ENCODE data around the gene STAT5B. TPM values are rescaled to one million over a fixed set of nuclear protein-coding genes. Genes with fewer than 3 reads are reported as not detected.

STAT5B gene
- total RNA-seq, 4 donors from 2014 or later: 52.7 to 105 (median 57.6) TPM

DNA sequence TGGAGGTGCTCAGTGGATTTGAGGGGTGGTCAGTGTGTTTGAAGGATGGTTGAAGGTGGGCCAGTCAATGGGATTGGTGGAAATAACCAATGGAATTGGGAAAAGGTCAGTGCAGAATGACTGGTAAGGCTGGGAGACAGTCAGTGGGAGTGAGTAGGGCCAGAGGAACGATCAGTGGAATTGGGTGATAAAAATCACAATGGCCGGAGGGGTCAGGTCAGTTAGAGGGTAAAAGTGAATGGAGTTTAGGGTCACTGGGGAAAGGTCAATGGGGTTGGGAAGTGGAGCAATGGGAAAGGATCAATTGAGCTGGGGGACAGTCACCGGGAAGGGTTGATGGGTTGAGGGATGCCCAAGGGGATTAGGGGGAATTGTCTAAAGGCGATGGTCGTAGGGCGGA is 110.4 kb downstream of the STAT5B start:
- Histone ChIP-seq H3K36me3 (no peaks in the 10 kb centered on the region), H3K4me3 (no peak overlapping the region), H3K27ac (no peak overlapping the region), H3K27me3 (no peaks in the 10 kb centered on the region), H3K4me1 (no peaks in the 10 kb centered on the region), H3K9me3 (no peaks in the 10 kb centered on the region)
- DNase-seq (ENCODE audit: low spot score in 2 of 2): no peak
- TF ChIP-seq, protein P1, sequence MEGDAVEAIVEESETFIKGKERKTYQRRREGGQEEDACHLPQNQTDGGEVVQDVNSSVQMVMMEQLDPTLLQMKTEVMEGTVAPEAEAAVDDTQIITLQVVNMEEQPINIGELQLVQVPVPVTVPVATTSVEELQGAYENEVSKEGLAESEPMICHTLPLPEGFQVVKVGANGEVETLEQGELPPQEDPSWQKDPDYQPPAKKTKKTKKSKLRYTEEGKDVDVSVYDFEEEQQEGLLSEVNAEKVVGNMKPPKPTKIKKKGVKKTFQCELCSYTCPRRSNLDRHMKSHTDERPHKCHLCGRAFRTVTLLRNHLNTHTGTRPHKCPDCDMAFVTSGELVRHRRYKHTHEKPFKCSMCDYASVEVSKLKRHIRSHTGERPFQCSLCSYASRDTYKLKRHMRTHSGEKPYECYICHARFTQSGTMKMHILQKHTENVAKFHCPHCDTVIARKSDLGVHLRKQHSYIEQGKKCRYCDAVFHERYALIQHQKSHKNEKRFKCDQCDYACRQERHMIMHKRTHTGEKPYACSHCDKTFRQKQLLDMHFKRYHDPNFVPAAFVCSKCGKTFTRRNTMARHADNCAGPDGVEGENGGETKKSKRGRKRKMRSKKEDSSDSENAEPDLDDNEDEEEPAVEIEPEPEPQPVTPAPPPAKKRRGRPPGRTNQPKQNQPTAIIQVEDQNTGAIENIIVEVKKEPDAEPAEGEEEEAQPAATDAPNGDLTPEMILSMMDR (IDR thresholded peaks at IDR 0.05): no peak
- TF ChIP-seq POLR2AphosphoS5 (IDR thresholded peaks at IDR 0.05) (no peak), EP300 (IDR thresholded peaks at IDR 0.05) (no peak), POLR2A (IDR thresholded peaks at IDR 0.05) (no peak)
- 85% methylated on average over 6 of the region's 6 CpGs for WGBS

DNA sequence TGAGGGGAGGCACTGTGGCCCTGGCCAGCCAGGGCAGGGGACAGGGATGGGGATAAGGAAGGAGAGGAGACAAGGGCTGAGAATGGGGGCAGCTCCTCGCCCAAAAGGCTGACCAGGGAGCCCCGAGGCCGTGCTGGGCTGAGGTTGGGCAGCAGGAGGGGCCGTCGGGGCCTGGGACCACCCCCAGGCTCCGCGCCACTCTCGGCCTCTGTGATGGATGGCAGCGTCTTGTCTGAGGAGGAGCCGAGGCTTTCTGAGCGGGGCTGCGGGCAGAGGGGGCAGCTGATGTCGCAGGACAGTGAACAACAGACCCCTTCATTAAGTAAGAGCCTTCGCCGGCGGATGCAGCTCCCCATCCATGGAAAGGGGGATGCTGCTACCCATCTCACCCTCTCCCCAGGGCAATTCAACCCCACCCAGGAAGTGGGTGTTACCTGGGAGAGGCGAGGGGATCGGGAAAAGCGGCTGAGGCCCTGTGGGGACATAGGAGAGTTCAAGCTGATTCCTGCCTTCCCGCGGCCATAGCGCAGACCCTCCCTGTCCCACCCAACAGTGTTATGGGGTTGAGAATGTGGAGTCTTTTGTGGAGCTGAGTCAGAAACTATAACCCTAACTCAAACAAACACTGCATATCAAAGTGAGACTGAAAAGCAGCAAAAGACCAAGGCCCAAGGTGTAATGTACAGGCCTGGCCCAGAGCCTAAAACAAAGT is 112.3 kb downstream of the STAT5B start:
- no peaks in the 10 kb centered on the region for H3K27me3 ChIP-seq
- no peak for DNase-seq (ENCODE audit: low spot score in 2 of 2)
- no peaks in the 10 kb centered on the region for H3K36me3 ChIP-seq
- 43% methylated on average over 18 of the region's 22 CpGs for WGBS
- no peaks in the 10 kb centered on the region for H3K9me3 ChIP-seq
- H3K4me3 ChIP-seq: no peak overlapping the region
- TF ChIP-seq POLR2AphosphoS5 (IDR thresholded peaks at IDR 0.05): no peak
- TF ChIP-seq POLR2A (IDR thresholded peaks at IDR 0.05): no peak
- TF ChIP-seq, protein P1 (IDR thresholded peaks at IDR 0.05): no peak
- no peak for TF ChIP-seq EP300 (IDR thresholded peaks at IDR 0.05)
- H3K4me1 ChIP-seq: no peaks in the 10 kb centered on the region
- no peak overlapping the region for H3K27ac ChIP-seq

DNA sequence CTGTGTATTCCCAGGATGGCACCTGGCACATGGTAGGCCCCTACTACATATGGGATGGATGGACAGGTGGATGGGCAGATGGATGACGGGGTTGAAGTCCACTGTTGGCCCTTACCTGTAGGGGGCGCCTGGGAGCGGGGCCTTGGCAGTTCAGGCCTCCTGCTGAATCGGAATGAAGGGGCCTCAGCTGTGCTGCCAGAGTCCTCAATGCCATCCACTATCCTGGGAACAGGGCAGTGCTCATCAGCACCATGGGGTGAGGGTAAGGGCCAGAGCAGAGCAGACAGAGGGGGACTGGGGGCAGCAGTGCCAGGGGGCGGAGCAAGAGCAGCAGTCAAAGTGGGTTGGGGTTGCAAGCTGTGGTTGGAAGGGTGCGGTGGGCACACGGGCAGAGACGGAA is 113.1 kb downstream of the STAT5B start:
- WGBS: 50% methylated on average over 8 of the region's 8 CpGs
- Histone ChIP-seq H3K36me3 (no peaks in the 10 kb centered on the region), H3K27ac (no peak overlapping the region), H3K9me3 (no peaks in the 10 kb centered on the region), H3K27me3 (no peaks in the 10 kb centered on the region), H3K4me1 (no peaks in the 10 kb centered on the region), H3K4me3 (no peak overlapping the region)
- TF ChIP-seq POLR2AphosphoS5 (IDR thresholded peaks at IDR 0.05): no peak
- no peak for TF ChIP-seq POLR2A (IDR thresholded peaks at IDR 0.05)
- TF ChIP-seq, protein P1 (IDR thresholded peaks at IDR 0.05): no peak
- TF ChIP-seq EP300 (IDR thresholded peaks at IDR 0.05): no peak
- no peak for DNase-seq (ENCODE audit: low spot score in 2 of 2)

DNA sequence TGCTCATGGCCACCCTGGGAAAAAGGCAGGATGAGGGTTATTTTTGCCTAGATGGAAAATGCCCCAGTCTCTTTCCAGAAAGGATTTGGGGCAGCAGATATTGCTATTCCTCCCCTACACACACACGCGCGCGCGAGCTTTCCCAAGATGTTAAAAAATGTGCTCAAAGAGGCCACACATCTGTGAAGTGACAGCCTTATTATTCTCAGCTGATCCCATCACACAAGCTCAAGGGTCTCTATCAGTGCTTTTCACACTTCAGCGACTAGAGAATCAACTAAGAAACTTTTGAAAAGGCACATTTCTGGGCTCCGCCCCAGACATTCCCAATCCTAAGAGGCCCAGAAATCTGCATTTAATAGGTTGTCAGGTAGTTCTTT is 115.7 kb downstream of the STAT5B start:
- no peak for DNase-seq (ENCODE audit: low spot score in 2 of 2)
- Histone ChIP-seq H3K27me3 (no peaks in the 10 kb centered on the region), H3K9me3 (no peaks in the 10 kb centered on the region), H3K4me3 (no peak overlapping the region), H3K4me1 (peaks cover 3% of the 10 kb centered on the region), H3K36me3 (no peaks in the 10 kb centered on the region), H3K27ac (no peak overlapping the region)
- TF ChIP-seq POLR2AphosphoS5 (IDR thresholded peaks at IDR 0.05): no peak
- 88% methylated on average over 7 of the region's 7 CpGs for WGBS

DNA sequence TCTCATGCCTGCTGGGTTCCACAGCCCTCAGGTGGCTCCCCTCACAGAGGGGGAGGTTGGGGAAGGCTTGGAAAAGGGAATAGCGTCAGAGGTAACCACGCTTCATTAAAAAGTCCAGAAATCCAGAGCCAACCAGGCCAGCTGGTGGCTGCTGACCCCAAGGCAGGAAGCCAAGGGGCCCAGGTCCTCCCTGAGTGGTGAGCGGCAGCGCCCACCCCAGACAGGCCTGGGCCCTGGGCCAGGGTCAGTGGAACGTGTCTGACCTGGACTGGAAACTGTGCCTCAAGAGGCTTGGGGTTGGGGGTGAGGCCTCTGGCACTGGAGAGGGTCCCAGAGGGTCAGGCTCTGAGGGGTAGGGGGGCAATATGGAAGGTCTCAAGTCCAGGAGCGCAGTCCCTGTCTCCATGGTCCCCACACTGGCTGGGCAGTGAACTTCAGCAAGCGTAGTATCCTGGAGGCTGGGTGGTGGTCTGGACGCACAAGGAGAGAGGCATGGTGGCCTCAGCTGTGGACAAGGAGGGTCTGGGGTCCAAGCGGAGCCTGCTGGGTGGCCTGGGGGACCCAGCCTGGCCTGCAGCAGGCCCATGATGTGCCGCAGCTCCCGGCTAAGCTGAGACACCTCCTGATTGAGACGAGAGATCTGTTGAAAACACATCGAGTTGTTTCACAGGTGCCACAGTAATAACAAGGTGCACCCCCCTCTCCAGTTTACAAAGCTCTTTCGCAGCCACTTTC is 116.2 kb downstream of the STAT5B start:
- Histone ChIP-seq H3K9me3 (no peaks in the 10 kb centered on the region), H3K4me3 (no peak overlapping the region), H3K27me3 (no peaks in the 10 kb centered on the region), H3K4me1 (peaks cover 5% of the 10 kb centered on the region), H3K27ac (no peak overlapping the region), H3K36me3 (no peaks in the 10 kb centered on the region)
- no peak for TF ChIP-seq POLR2A (IDR thresholded peaks at IDR 0.05)
- no peak for TF ChIP-seq EP300 (IDR thresholded peaks at IDR 0.05)
- TF ChIP-seq, protein P1 (IDR thresholded peaks at IDR 0.05): no peak
- no peak for TF ChIP-seq POLR2AphosphoS5 (IDR thresholded peaks at IDR 0.05)
- 75% methylated on average over 11 of the region's 14 CpGs for WGBS
- DNase-seq (ENCODE audit: low spot score in 2 of 2): no peak

Data from suprapubic skin (tissue), 4 donors.